ENCODE measurements around the gene DAD1.

DAD1 gene

DNA sequence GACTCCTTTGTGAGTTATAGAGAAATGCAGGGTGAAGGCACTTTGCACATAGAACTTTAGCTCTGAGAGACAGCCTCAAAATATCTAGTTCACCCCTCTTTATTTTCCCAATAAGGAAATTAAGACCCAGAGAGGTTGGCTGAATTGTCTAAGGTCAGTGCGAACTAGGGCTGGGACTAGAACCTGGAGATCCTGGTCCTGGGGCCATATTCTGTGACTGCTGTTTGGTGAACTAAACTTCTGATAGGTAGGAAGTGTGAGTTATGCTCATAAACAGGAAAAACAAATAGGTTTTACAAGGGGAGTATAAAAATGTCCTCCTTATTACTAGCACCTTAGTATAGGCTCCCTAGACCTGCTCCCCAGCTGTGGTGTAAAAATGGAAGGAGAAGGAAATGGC, 53.9 kb downstream of the DAD1 start:
- DNase-seq = no peak

DNA sequence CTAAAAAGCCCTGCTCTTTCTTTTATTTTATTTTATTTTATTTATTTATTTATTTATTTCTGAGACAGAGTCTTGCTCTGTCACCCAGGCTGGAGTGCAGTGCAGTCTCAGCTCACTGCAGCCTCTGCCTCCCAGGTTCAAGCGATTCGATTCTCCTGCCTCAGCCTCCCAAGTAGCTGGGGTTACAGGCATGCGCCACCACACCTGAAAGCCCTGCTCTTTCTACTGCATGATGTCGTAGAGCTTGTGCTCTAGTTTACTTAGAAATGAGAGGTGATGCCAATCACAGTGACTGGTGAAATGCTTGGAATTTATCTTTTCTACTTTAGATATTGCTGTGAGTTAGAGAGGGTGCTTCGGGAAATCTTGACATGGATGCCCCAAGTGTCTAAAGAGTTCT, 54.5 kb downstream of the DAD1 start:
- DNase-seq = no peak

DNA sequence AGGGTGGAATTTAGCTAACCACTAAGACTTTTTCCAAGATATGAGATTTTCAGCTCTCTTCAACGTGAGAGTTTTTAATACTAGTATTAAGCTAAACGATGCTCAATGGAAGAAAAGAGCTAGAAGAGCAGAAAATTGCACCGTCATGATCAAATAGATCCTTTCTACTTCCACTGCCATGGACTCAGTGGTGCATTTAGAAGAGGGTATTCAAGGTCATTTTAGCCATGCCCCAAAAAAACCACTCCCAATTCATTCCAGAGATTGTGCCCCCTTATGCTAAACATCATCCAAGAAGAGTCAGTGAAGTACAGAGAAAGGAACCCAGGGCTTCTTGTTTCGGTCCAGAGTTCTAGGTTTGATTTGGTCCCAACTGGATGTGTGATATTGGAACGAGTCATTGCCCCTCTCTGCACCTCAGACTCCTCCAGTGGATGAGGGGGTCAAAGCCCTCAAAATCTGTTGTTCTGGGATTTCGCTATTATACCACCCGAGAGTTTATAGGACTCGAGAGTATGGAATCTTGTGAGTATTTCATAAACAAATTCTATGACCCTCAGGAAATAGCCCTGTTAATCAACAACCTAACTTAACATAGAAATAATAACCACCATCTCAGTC, 55.2 kb downstream of the DAD1 start:
- no peak for DNase-seq

DNA sequence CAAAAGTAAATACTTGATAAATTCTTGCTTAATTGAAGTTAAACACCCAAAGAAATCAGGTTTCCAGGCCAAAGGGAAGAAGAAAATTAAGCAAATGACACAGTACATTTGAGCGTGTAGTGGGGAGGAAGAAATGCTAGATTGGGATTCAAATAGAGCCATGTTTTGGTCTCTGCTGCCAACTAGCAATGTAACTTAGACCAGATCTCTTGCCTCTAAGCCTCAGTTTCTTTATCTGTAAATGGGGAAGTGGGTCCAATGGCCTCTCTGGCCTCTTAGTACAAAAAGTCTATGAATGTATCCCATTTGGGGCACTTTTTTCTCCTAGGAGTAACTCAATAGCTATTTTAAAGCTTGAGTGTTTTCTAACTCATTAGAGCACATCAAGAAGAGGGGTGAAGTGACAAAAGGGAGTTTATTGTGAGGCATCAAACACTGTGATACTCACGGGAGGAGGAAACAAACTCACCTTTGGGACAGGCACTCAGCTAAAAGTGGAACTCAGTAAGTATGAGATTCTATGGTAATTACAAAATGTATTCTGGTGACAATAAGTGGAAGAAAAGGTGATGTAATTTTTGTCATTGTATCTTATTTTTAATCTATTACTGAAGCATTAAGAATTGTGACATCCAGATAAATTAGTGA, 55.8 kb downstream of the DAD1 start:
- no peak for DNase-seq

DNA sequence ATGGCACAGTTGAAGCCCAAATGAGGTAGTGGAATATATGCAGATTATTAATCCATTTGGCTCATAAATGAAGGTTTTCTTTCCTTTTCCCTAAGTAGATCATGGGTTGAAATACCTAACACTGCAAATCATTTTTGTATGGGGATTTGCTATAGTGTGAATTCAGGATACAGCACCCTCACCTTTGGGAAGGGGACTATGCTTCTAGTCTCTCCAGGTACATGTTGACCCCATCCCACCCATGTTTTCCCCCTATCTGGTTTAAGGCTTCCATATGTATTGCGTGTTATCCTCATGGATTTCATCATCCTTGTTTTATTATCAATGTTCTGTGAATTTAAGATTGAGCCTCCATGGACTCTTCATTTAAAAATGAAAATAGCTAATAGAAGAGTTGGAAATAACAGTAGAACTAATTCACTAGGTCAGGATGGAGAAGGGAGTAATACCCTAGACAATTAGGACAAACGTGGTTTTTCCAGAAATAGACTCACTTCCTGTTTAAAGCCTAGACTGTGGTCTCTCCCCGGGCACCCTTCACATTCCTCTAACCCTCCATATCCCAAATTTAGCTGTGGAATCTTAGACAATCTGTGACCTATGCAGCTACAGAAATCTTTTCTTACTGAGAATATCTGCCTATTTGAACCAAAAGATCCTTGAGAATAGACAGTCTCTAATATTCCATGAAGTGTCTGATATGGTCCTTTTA, 56.5 kb downstream of the DAD1 start:
- no peak for DNase-seq

DNA sequence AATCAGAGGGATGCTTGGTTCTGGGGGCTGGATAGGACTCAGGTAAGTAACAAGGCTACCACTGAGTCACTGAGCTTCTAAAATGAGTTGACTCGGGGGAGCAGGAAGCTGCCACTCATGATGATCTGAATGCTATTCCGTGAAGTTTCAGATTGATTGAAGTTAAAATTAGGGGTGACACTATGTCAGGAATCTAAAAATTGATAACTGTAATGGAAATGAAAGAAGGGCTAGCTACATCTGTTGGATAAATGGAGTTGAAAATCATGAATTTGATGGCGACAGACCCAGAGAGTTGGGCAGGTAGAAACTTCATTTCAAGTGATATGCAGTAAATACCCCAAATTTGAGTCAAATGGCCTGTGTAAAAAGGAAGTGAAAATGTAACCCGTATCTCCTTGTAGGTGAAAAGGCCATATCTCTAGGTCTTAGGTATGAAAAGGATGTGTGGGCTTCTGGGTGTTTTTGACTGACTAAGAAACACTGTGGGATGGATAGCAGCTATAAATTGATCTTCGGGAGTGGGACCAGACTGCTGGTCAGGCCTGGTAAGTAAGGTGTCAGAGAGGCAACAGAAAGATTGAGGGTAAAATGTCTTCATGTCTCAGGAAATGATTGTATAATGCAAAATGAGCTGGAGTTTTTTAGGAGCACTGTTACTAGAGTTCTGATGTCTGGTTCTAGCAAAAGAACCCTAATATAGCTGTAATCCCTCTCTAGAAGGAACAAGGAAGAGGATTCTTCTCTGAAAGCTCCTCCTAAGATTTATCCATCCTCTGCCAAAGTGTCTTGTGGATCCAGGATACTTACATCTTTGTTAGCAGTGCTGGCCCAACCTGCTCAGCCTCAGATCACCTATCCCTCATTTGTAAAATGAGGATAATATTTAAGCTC, 57.3 kb downstream of the DAD1 start:
- DNase-seq = no peak

DNA sequence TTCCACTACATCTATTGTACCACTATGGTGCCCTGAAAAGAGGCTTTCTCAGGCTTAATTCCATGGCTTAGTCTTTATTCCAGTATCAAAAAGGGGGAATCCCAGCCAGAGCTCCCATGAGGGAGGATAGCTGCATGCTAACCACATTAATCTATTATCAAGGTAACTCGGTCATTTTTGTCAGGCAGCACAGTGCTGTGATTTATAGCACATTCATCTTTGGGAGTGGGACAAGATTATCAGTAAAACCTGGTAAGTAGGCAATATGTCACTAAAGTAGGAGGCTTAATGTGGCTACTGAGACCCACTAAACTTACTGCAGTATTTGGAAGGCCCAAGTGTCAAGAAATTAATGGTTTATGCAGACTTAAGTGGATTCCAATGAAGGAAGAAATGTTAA, 58.9 kb downstream of the DAD1 start:
- DNase-seq = no peak

DNA sequence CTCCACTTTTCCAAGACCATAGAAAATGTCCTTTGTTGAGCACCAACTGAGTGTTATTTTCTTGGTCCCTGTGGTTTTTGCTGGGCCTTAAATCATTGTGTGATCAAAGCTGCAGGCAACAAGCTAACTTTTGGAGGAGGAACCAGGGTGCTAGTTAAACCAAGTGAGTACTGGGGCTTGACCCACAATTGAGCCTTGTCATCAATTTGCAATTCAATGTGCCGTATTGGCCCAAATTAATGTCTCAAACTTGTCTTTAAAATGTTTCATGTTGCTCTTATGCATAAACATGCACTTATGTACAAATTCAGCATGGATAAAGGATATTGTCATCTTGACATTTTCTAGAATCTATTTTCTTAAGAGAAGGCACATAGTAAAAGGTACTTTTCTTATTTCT, 62.3 kb downstream of the DAD1 start:
- no peak for DNase-seq

DNA sequence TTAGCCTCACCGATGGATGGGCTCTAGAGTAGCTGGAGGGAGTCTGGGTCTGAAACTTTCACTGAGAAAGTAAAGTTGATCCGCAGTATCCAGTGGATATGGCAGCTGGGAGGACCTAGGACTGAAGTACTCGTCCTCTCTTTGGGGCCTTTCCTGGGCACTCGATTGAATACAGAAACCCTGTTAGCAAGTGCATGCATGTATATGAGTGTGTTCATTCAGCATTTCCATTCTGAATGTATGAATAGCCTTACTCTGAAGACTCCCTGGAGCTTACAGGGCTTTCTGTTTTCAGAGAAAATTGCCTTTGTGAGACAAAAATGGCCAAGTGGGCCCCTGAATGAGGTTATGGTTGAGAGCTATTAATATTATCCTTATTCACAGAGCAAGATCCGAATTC, 62.8 kb downstream of the DAD1 start:
- DNase-seq = no peak

DNA sequence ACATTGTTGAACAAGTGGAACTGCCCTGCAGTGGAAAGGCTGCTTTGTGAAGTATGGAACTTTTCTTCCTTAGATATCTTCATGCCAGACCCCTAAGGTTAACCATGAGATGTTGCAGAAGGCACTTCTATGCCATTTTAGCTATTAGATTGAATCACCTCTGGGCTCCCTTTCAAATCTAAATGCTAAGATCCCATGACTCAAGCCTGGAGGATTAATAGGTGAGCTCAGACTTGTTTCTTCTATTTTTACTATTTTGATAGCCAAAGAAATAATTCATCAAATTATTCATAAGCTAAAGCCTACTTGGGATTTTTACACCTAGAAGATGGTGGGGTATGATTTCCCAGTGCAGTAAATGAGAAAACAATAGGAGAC, 64.3 kb downstream of the DAD1 start:
- no peak for DNase-seq

DNA sequence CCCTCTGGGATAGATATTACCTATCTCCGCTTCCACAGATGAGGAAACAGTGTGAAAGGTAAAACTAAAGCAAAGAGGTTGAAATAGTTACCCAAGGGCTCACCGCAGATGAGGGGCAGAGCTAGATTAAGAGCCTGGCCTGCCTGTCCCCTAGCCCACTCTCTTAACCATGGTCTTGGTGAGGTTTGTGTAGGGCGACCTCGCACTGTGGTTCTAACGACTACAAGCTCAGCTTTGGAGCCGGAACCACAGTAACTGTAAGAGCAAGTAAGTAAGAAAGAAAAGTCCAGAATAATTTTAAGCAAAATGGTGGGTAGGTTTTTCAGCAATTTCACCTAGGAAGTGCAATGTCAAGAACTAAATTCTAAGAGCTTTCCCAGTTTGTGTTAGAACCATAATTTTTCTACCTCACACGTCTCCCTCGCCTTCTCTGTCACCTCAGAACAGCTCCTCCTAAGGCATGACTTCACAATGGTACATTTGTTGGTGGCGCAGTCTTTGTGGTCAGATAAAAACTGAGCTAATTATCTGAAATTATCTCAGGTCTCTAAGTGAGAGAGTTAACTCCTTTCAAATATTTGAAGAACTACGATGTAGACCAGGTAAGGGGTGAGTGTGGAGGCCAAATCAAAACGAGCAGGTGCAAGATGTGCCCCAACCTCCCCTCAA, 64.8 kb downstream of the DAD1 start:
- DNase-seq = no peak

DNA sequence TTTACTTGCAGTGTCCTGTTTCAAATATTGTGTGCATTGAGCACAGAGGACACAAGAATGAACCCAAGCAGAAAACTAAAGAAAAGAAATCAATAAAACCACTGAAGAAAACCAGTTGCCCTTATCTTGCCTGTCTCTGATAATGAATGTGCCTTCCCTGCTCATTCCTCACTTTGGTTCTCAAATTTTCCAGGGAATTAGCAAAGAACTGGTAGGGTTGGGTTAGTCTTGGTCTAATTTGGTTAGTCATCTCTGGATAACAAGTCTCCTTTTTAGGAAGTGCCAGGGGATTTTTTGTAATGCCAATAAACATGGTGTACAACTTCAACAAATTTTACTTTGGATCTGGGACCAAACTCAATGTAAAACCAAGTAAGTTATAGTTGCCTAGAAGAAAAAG, 65.7 kb downstream of the DAD1 start:
- DNase-seq = no peak

DNA sequence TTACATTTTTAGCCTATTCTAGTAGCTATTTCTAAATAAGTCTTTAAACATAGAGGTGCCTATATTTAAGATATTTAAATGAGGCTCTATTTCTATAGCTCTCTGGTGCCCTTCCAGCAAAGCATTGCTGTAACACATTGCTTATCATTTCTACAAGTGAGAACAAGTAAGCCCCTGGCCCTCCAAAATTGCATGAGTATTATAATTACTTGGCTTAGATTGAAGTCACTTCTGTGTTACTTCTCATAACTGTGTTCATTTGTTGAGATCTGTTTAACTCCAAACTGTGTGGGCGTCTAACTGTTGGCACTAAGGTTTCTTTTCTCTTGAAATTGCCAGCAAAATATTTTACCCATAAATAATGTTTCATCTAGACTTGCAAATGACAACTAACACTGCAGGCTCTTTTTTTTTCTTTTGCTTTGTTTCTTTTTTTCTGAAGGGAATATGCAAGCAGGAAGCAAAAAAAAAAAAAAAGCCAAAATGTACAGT, 66.5 kb downstream of the DAD1 start:
- DNase-seq = no peak

DNA sequence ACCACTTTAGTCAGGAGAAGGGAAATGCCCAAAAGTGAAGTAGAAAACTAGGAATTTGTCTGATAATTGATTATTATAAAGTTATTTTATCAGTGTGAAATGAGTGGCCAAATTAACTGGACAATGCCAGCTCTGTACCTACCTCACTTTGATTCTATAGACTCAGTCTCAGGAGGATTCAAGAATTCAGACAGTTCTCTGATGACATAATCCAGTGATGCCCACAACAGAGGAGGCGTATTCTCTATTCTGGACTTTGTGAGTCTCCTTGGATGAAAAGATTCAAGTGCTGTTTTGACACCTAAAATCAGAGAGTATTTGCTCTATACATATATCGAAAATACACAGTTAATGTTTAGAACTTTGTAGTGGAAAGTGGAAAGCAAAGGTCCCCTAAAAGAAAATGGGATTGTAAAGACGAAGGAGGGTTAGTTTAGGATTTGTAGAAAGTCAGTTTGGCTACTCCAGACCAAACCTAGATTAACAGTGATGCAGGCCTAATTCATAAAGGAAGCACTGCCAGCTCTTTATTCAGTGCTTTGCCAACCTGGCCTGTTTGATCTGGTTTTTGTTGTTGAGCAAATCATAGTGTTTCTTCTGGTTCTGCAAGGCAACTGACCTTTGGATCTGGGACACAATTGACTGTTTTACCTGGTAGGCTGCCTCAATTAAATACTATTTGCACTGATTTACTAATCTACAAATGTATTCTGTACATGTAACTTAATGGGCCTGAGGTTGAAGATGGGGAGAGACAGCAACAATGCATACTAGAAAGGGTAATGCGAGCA, 67.4 kb downstream of the DAD1 start:
- no peak for DNase-seq

DNA sequence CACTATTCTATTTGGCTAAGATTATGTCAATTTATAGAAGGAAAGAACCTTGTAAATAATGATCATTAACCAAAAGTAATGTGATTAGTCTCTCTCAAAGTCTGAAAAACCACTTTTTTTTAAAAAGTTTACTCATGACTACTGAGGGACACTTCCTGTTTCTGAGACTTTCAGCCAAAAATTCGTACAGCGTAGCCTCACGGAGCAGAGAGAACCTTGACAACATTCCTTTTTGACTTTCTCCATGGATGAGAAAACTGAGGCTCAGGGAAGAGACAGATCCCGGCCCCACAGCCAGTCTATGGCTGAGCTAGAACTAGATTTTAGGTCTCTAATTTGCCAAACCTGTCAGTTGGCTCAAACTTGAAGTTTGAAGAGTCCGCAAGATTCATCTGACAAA, 68.2 kb downstream of the DAD1 start:
- no peak for DNase-seq

DNA sequence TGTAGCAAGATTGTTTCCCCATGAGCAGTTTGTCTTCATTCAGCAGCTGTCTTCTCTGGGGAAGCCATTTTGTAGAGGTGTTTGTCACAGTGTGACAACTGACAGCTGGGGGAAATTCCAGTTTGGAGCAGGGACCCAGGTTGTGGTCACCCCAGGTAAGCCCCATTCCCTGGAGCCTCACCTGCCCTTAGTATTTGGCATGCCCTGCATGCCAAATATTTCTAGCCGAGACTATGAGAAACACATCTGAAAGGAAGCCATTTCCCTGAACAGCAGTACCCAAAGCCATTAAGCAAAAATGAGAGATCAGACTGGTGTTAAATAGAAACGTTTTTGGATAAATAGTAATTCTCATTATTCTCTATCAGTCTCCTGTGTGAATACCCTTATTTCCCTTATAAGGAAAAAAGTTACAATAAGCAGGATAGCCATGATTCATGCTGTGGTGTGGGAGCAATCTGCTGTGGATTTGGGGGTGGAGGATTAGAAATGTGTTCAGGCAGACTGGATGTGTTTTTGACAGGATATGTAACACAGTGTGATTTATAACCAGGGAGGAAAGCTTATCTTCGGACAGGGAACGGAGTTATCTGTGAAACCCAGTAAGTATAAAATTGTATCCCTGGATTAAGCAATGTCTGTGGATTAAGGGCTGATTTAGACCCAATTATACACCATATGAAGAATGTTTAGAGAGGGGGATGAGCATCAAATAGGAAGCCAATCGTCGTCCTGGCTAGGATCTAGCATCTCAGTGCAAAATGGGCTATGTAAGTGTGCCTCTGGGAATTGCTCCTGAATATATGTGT, 68.9 kb downstream of the DAD1 start:
- DNase-seq = peak in 1 of 2 experiments; percentile 52

DNA sequence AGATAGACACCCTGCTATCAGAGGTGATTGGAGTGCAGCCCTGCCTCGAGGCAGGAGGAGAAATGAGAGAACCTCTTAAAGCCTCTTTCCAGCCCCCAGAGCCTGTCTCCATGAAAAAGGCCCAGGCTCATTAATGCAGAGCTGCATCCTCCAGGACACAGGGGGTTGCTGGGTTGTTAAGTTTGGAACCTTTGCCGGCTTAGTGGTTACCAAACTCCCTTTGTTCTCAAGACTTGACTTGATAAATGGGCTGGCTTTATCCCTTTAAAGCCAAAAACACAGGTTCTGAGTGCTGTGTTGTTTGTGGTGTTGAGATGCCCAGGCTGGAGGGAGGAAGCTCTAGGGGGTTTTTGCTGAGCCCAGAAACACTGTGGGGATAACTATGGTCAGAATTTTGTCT, 71.0 kb downstream of the DAD1 start:
- no peak for DNase-seq

DNA sequence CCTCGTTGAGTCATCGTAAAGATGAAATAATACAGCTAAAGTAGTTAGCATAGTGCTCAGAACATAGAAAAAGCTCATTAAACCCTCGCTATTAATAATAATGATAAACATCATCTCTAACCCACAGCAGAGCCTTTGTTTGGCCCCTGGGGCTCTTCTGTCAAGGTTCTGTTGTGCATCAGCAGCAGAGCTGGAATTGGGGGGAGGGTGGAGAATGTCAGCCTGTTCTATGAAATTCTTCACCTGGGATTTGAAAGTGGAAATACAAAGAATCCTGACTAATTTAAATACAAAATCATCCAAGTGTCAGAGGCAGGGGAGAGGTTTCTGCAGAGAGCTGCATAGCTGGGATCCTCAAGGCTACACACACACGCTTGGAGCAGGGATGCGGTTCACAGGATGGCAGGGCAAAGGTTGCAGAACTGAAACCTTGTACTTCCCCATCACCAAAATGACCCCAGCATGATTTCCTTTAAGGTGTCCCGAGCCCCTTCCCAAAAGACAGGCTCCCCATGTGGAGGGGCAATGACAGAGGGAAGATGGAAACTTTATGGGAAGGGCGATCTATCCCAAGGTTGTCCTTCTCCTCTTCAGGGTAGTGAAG, 71.8 kb downstream of the DAD1 start:
- no peak for DNase-seq

DNA sequence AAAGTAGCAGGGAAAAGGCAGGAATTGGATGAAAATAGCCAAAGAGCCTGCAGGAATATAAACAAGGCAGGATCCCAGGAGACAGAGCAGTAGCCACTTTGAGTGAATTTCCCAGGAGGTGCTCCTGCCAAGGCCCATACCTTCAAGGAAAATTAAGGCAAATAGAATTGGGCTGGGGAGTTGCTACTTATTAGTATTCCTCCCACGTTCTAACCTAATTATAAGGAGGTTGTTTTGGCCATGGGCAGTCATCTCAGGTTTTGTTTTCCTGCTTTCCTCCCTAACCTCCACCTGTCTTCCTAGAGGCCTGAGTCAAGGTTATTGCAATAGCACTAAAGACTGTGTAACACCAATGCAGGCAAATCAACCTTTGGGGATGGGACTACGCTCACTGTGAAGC, 73.1 kb downstream of the DAD1 start:
- DNase-seq = peak in 1 of 2 experiments; percentile 34

All from NCI-H446 (cell line).